GM19463 (cell line): Measurements from ENCODE around the gene DCDC2C.

ENCODE experiments used
- ATAC-seq: cut with Tn5 transposase; IDR thresholded peaks from one replicate; pipeline ENCODE4 v1.9.1; 2021; ENCODE audit warnings: mild to moderate bottlenecking, moderate library complexity; ENCODE audit not compliant: unreplicated experiment

Gene DCDC2C

GRCh38 chr2:3769766-3770165 is 66.4 kb downstream of the DCDC2C start:
- ATAC-seq: no peak

DNA sequence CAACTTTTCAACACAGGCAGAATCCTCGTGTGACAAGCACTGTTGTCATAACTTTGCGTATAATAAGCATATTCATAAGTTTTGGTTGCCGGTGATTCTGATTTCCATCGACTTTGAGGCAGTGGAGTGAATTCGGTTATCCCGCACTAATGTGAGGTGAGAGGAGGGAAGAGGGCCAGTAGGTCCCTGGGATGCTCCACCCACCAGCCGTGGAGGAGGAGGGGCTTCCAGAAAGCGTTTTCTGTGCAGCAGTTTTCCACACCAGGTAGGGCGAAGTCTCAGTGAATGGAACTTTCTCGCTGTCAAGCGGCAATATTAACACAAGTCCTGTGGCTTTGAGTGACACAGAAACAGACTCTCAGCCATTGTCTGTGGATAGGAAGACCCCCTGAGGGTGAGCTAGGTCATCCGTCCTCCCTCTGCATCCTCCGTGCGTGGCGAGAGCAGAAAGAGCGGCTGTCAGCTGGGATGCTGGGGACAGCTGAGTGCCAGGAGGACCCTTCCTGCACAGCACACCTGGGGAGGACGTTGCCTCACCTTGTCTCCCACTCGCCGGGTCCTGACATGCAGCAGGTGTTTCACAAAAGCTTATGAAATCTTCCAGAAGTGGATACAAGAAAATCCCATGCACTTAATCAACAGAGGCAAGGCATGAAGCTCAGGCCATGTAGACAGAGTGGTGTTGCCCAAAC is 67.5 kb downstream of the DCDC2C start:
- no peak for ATAC-seq

DNA sequence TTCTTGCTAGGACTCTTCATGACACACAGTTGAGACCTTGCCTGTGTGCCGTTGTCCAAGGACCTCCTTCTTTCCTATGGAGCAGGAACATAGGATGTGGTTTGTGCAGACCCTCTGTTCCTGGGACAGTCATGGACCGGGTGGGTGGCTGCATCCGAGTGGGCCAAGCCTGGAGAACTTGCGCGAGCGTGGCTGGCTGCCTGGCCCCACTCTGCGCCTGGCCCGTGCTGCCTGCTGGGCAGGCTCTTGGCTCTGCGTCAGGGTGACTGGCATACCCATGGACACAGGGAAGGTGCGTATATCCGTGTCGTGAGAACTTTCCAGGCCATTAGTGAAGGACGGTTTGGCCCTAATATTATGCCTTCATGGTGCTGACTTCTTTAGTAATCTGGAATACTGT is 68.2 kb downstream of the DCDC2C start:
- ATAC-seq: no peak

DNA sequence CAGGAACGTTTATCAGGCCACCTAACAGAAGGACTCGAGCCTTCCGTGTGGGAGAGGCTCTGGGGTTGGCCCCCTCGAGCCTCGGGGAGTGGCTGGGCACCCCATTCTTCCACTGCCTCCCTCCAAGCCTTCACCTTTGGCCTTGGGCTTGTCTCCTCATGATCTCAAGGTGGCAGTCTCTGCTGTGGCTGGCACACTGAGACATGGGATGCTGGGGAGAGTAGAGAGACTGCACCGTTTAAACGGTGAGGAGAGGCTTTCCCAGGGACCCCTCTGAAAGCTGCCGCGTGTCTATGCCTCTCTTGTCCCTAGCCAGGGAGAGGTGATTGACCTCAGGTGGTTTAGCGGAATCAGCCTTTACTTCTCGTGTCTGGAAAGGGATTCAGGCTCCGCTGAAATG is 71.0 kb downstream of the DCDC2C start:
- ATAC-seq: no peak

- no peak for ATAC-seq
Measured at GRCh38 chr2:3776311-3776710, 72.9 kb downstream of the DCDC2C start.

- no peak for ATAC-seq
Measured at GRCh38 chr2:3777966-3778365, 74.6 kb downstream of the DCDC2C start.

- ATAC-seq: no peak
Measured at GRCh38 chr2:3778851-3779495, 75.6 kb downstream of the DCDC2C start.

GRCh38 chr2:3779496-3780049 is 76.2 kb downstream of the DCDC2C start:
- no peak for ATAC-seq

DNA sequence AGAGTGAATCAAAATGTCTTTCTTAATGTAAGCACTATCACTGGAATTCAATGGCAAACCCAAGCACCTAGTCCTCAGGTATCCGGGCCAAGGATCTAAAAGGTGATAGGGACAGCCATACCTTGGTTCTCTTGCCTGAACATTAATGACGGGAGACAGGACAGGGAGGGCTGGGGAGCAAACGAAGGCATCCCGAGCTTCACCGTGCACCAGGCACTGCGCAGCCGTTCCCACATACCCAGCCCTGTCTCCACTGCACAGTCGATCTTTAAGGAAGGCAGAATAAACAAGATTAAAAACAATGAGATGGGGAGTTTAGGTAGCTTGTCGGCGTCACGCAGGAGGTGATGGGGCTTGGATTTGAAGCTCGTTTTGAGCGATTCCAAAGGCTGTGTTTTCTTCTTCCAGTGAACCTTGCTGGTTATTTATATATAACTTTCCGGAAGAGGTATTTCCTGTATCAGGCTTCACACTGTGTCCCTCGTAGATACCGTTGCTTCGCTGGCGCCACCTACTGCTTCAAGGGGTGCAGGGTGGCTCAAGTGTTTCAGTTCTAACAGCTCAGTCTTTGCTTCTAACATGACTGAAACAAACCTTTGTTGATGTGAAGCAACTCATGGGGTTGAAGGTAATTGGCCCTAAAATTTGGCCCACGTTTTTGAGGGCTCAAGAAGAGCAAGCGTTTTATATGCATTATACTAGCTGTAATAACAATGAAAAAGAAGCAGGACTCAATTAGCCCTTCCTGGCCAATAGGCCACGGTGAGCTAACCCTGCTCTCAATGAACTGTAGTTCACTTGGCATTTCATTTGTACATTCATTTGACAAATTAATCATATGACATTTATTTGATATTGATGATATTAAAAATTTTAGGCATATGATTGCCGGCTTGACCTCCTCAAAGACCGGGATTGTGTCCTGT is 77.4 kb downstream of the DCDC2C start:
- peak; percentile 98 for ATAC-seq

GRCh38 chr2:3784731-3785130 is 81.4 kb downstream of the DCDC2C start:
- no peak for ATAC-seq

DNA sequence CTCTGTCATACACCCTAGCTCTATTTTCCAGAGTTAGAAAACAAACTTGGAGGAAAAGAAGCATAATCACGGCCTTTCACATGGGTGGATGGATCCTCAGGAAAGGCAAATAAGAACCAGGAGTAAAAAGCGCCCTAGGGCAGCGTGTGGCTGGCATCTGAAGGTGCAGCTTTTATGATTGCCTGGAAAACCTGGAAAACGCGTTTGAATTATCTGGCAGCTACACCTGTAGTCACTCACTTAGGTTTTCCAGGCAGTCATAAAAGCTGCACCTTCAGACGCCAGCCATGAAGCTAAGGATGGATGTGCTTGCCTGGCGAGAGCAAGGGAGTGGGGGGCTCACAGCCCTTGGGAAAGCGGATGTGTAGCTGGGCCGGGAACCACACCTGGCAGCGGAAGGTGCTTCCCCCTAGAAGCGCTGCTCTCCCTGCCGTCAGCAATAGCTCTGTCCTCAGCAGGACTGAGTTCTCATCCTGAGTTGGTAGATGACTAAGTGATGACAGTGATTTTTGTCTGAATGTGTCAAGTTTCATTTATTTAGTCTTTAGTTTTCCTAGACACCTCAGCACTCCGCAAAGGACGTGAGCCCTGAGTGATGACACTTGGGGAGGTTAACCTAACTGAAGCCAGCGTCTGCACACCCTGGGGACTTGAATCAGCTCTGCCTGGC is 82.0 kb downstream of the DCDC2C start:
- no peak for ATAC-seq

- ATAC-seq: no peak
Measured at GRCh38 chr2:3785890-3786273, 82.5 kb downstream of the DCDC2C start.

DNA sequence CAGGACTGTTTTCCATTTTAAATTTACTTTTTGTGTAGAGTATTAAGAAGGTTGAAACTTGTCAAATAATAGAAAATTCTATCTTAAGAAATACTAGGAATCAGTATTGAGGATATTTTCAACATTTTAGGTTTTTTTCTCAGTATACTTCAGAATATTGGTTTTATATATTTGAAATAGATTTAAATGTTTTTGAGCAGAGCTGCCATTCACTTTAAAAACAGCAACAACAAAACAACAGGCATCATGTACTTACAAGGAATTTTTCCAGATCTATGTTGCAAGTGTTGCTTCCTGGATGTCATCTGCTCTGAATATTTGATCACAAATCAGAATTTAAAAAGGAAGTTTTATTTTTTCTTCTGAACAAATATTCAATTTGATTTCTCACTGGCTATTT is 84.4 kb downstream of the DCDC2C start:
- no peak for ATAC-seq

GRCh38 chr2:3789256-3789655 is 85.9 kb downstream of the DCDC2C start:
- ATAC-seq: no peak

- ATAC-seq: no peak
Measured at GRCh38 chr2:3793249-3793648, 89.9 kb downstream of the DCDC2C start.

DNA sequence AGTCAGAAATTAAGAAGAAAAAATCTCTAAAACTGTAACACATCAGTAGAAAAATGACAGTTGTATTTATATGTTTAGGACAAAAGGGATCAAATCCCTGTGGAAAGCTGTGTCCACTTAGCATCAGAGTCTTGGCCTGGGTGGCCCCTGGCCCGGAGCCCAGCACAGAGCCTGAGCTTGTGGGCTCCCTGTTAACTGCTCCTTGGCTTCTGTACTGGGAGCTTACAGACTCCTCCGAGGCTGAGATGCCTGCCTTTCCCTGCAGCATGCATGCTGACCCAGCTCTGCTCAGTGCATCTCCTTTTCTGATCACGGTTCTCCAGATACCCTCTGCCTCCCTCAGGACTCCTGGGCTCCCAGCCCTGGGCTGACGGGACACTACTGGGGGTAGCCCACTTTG is 98.1 kb downstream of the DCDC2C start:
- ATAC-seq: no peak

DNA sequence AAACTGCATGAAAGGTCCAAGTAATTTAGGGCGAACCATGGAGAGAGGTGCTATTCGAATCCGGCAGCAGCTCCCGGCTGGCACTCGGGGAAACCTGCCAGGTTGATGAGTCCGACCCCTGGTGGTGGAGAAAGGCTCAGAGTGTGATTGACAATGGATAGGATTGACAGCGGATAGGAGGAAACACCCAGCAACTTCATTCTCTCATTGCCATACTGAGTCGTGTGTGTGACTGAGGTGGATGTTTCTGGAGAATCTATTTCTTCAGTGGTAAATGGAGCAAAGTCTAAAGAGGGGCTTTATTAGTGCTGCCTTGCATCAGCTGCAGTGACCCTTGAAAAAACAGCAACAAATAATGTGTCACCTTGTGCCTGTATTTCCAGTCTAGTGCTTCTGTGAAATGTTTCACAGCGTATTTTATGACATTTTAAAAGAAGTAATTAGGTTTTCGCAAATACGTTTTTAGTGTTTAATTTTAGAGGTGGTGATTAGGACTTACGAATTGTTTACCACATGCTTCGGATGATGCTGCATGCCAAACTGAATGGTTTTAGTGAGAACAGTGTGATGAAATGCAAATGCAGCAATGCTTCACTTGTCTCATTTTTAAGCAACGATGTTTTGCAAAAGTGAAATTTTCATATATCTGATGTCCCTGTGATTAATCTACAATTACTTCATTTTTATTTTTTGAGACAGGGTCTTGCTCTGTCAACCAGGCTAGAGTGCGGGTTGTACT is 102.0 kb downstream of the DCDC2C start:
- no peak for ATAC-seq

DNA sequence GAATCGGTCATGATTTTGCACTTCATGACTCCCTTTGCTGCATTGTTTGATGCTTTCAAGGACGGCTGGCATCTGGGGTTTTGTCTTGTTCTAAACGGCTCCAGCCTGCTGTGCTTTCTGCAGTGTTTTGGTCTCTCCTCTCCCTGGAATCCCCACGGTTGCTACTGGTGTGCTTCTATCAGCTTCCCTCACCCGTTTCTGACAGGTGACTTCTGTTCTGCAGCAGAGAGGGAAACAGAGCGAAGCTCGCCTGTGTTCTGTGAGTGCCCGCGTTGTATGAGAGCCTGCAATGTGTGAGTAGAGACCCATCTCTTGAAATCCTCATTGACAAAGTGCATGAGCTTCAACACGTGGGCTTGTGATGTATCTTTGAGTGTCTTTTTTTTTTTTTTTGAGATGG is 102.8 kb downstream of the DCDC2C start:
- ATAC-seq: no peak

DNA sequence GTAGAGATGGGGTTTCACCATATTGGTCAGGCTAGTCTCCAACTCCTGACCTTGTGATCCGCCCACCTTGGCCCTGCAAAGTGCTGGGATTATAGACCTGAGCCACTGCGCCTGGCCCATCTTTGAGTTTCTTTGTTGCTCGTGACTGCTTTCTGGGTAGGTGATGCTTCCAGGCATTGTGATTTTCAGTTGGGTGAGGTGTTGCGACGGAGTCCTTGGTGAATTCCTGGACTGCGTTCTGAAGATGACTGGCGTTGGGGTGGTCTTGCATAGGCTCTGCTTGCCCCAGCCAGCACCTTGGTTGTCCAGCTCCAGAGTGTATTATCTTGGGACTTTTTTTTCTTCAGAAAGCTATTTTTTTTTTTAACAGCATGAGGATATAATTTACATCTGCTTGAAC is 103.4 kb downstream of the DCDC2C start:
- no peak for ATAC-seq

GRCh38 chr2:3807853-3808252 is 104.5 kb downstream of the DCDC2C start:
- ATAC-seq: no peak
